HEK293T (cell line): Measurements from ENCODE around the gene TRIM33.

ENCODE experiments used
- CTCF ChIA-PET: fragments of 350-600 bp; formaldehyde crosslinking; extraction: SDS; loops from one replicate; lab custom pipeline; 2021; ENCODE audit warnings: antibody characterized with exemption, inconsistent platforms; lab: Yijun Ruan, JAX
- POLR2A ChIA-PET: fragments of 350-600 bp; formaldehyde crosslinking; extraction: SDS; loops from one replicate; lab custom pipeline; 2020; ENCODE audit warnings: antibody characterized with exemption, inconsistent platforms; lab: Yijun Ruan, JAX
- DNase-seq: peaks from one replicate; pipeline ENCODE4 v3.0.0; 2012; ENCODE audit warnings: mixed read lengths; ENCODE audit errors: extremely low spot score
- ARNT ChIP-seq: fragments of 450-650 bp; IDR thresholded peaks from 2 replicates; pipeline ENCODE4 v1.6.1; 2017; ENCODE audit warnings: mild to moderate bottlenecking
- BHLHE40 ChIP-seq: fragments of 450-650 bp; IDR thresholded peaks from 2 replicates; pipeline ENCODE4 v1.6.1; 2016; ENCODE audit warnings: mild to moderate bottlenecking, moderate library complexity, borderline replicate concordance
- CTBP1 ChIP-seq: fragments of 450-650 bp; IDR thresholded peaks from 2 replicates; pipeline ENCODE4 v1.6.1; 2016; ENCODE audit warnings: borderline replicate concordance
- ELF4 ChIP-seq: fragments of 450-650 bp; IDR thresholded peaks from 2 replicates; pipeline ENCODE4 v1.6.1; 2017; ENCODE audit warnings: antibody characterized with exemption
- FOXA1 ChIP-seq: fragments of 450-650 bp; IDR thresholded peaks from 2 replicates; pipeline ENCODE4 v1.6.1; 2016; ENCODE audit warnings: mild to moderate bottlenecking
- FOXK2 ChIP-seq: fragments of 450-650 bp; IDR thresholded peaks from 2 replicates; pipeline ENCODE4 v1.6.1; 2016; ENCODE audit warnings: mild to moderate bottlenecking
- FOXM1 ChIP-seq: fragments of 450-650 bp; IDR thresholded peaks from 2 replicates; pipeline ENCODE4 v1.6.1; 2017; ENCODE audit warnings: mild to moderate bottlenecking, borderline replicate concordance
- HDGF ChIP-seq: fragments of 450-650 bp; IDR thresholded peaks from 2 replicates; pipeline ENCODE4 v1.6.1; 2017; ENCODE audit warnings: antibody characterized with exemption, borderline replicate concordance
- L3MBTL2 ChIP-seq: fragments of 450-650 bp; conservative IDR thresholded peaks from 2 replicates; pipeline ENCODE4 v1.6.1; 2016; ENCODE audit warnings: mild to moderate bottlenecking
- LEF1 ChIP-seq: fragments of 450-650 bp; IDR thresholded peaks from 2 replicates; pipeline ENCODE4 v1.6.1; 2017; ENCODE audit warnings: mild to moderate bottlenecking, borderline replicate concordance
- NFRKB ChIP-seq: fragments of 450-650 bp; IDR thresholded peaks from 2 replicates; pipeline ENCODE4 v1.6.1; 2016; ENCODE audit warnings: mild to moderate bottlenecking, moderate library complexity
- PKNOX1 ChIP-seq: fragments of 450-650 bp; IDR thresholded peaks from 2 replicates; pipeline ENCODE4 v1.6.1; 2016
- SP1 ChIP-seq: fragments of 450-650 bp; IDR thresholded peaks from 2 replicates; pipeline ENCODE4 v1.6.1; 2017
- SUZ12 ChIP-seq: fragments of 450-650 bp; IDR thresholded peaks from 2 replicates; pipeline ENCODE4 v1.6.1; 2016; ENCODE audit warnings: mild to moderate bottlenecking
- TARDBP ChIP-seq: fragments of 450-650 bp; IDR thresholded peaks from 2 replicates; pipeline ENCODE4 v1.6.1; 2016
- ZNF384 ChIP-seq: fragments of 450-650 bp; IDR thresholded peaks from 2 replicates; pipeline ENCODE4 v1.6.1; 2016

TRIM33 gene

GRCh38 chr1:114437812-114438211, 73.2 kb downstream of the TRIM33 start:
- CTCF ChIA-PET, result no interaction called here

GRCh38 chr1:114436799-114437198, 74.2 kb downstream of the TRIM33 start:
- ChIA-PET CTCF (no interaction called here), POLR2A (no interaction called here)
- TF ChIP-seq PKNOX1, result no peak
- TF ChIP-seq BHLHE40, result no peak
- TF ChIP-seq CTBP1, result no peak
- TF ChIP-seq ZNF384, result no peak
- TF ChIP-seq ELF4, result no peak
- no peak for TF ChIP-seq TARDBP
- no peak for TF ChIP-seq LEF1
- no peak for DNase-seq

More at GRCh38 chr1:114437812-114438211, 73.2 kb downstream of the TRIM33 start:
- POLR2A ChIA-PET, result no interaction called here
- TF ChIP-seq HDGF (no peak), L3MBTL2 (no peak), ELF4 (no peak), FOXK2 (no peak), CTBP1 (no peak), SUZ12 (no peak), ZNF384 (no peak), TARDBP (no peak), SP1 (no peak), ARNT (no peak), LEF1 (no peak), FOXM1 (no peak), BHLHE40 (no peak), FOXA1 (no peak), PKNOX1 (no peak), NFRKB (no peak)
- no peak for DNase-seq

- TF ChIP-seq SP1, result no peak
- no peak for TF ChIP-seq FOXK2
- no peak for DNase-seq
- POLR2A ChIA-PET, result interaction anchor here (1.2 kb wide), 1 partner anchor 75 kb away, joined by 4 read pairs; the partner anchor contains the start of gene TRIM33
- CTCF ChIA-PET, result no interaction called here
These were observed 75.8 kb downstream of the TRIM33 start for GRCh38 chr1:114435088-114435715.

- POLR2A ChIA-PET, result no interaction called here
- TF ChIP-seq FOXA1 (no peak), BHLHE40 (no peak), CTBP1 (no peak), FOXM1 (no peak), L3MBTL2 (no peak), HDGF (no peak), TARDBP (no peak), ARNT (no peak), SP1 (no peak), PKNOX1 (no peak), FOXK2 (no peak), ZNF384 (no peak), LEF1 (no peak), SUZ12 (no peak), ELF4 (no peak), NFRKB (no peak)
- CTCF ChIA-PET, result no interaction called here
- no peak for DNase-seq
These were observed 80.0 kb downstream of the TRIM33 start for GRCh38 chr1:114431026-114431425.

- CTCF ChIA-PET, result interaction anchor here (0.6 to 1.6 kb wide), 3 partner anchors 17 to 81 kb away, joined by 3 to 7 read pairs (median 3); no protein-coding TSS in a partner anchor
- DNase-seq, result peak; percentile 10
- no peak for TF ChIP-seq ARNT
- TF ChIP-seq SP1, result no peak
- TF ChIP-seq FOXM1, result no peak
- TF ChIP-seq ELF4, result no peak
- TF ChIP-seq FOXK2, result no peak
- no peak for TF ChIP-seq FOXA1
- TF ChIP-seq SUZ12, result no peak
- TF ChIP-seq NFRKB, result no peak
- TF ChIP-seq TARDBP, result no peak
- TF ChIP-seq L3MBTL2, result no peak
- no peak for TF ChIP-seq CTBP1
- no peak for TF ChIP-seq ZNF384
- no peak for TF ChIP-seq BHLHE40
- POLR2A ChIA-PET, result no interaction called here
These were observed 82.8 kb downstream of the TRIM33 start for GRCh38 chr1:114428083-114428754.

GRCh38 chr1:114427612-114428011, 83.4 kb downstream of the TRIM33 start:
- DNase-seq, result no peak
- TF ChIP-seq LEF1 (no peak), ARNT (no peak), CTBP1 (no peak), L3MBTL2 (no peak), SP1 (no peak), NFRKB (no peak), FOXK2 (no peak), FOXA1 (no peak), TARDBP (no peak), HDGF (no peak), ZNF384 (no peak), PKNOX1 (no peak), FOXM1 (no peak), BHLHE40 (no peak), SUZ12 (no peak), ELF4 (no peak)
- ChIA-PET CTCF (interaction anchor here (1.6 kb wide), 1 partner anchor 81 kb away, joined by 7 read pairs; no protein-coding TSS in a partner anchor), POLR2A (no interaction called here)
